ENCODE data around the gene UBR1.
"Not testable (repeated sequence)": the region's sequence is repeated elsewhere in the genome, so short reads cannot be mapped to it uniquely, and the experiment has no call there.

Gene UBR1

GRCh38 chr15:43056696-43057095 lies 49.1 kb downstream of the UBR1 start:
- DNase-seq (ENCODE audit: low read depth) = no peak

- DNase-seq (ENCODE audit: low read depth) = no peak
Observed at GRCh38 chr15:43052860-43053259, 53.0 kb downstream of the UBR1 start.

- DNase-seq (ENCODE audit: low read depth) = no peak
Observed at GRCh38 chr15:43048935-43049334, 56.9 kb downstream of the UBR1 start.

GRCh38 chr15:43046484-43046883 lies 59.4 kb downstream of the UBR1 start:
- no peak for DNase-seq (ENCODE audit: low read depth)

GRCh38 chr15:43042885-43043284 lies 63.0 kb downstream of the UBR1 start:
- DNase-seq (ENCODE audit: low read depth) = no peak

GRCh38 chr15:43041085-43041484 lies 64.8 kb downstream of the UBR1 start:
- not testable (repeated sequence) for DNase-seq (ENCODE audit: low read depth)

GRCh38 chr15:43035240-43035639 lies 70.6 kb downstream of the UBR1 start:
- DNase-seq (ENCODE audit: low read depth) = not testable (repeated sequence)

- no peak for DNase-seq (ENCODE audit: low read depth)
Observed at GRCh38 chr15:43029476-43029875, 76.4 kb downstream of the UBR1 start.

- no peak for DNase-seq (ENCODE audit: low read depth)
Observed at GRCh38 chr15:43025150-43025549, 80.7 kb downstream of the UBR1 start.

GRCh38 chr15:43014671-43015070 lies 91.2 kb downstream of the UBR1 start:
- DNase-seq (ENCODE audit: low read depth) = not testable (repeated sequence)

GRCh38 chr15:43009206-43009605 lies 96.6 kb downstream of the UBR1 start:
- DNase-seq (ENCODE audit: low read depth) = no peak

- no peak for DNase-seq (ENCODE audit: low read depth)
Observed at GRCh38 chr15:43008150-43008549, 97.7 kb downstream of the UBR1 start.

GRCh38 chr15:43007551-43007950 lies 98.3 kb downstream of the UBR1 start:
- DNase-seq (ENCODE audit: low read depth) = no peak

- no peak for DNase-seq (ENCODE audit: low read depth)
Observed at GRCh38 chr15:43006991-43007390, 98.8 kb downstream of the UBR1 start.

- not testable (repeated sequence) for DNase-seq (ENCODE audit: low read depth)
Observed at GRCh38 chr15:43004886-43005595, 100.8 kb downstream of the UBR1 start.

GRCh38 chr15:42999201-42999779 lies 106.5 kb downstream of the UBR1 start:
- no peak for DNase-seq (ENCODE audit: low read depth)

GRCh38 chr15:42996871-42997270 lies 109.0 kb downstream of the UBR1 start:
- no peak for DNase-seq (ENCODE audit: low read depth)

GRCh38 chr15:42994546-42994945 lies 111.3 kb downstream of the UBR1 start:
- DNase-seq (ENCODE audit: low read depth) = no peak

GRCh38 chr15:42992626-42993025 lies 113.2 kb downstream of the UBR1 start:
- no peak for DNase-seq (ENCODE audit: low read depth)

- DNase-seq (ENCODE audit: low read depth) = no peak
Observed at GRCh38 chr15:42986693-42987342, 119.0 kb downstream of the UBR1 start.

GRCh38 chr15:42984493-42985034 lies 121.3 kb downstream of the UBR1 start:
- no peak for DNase-seq (ENCODE audit: low read depth)

GRCh38 chr15:42979113-42979512 lies 126.7 kb downstream of the UBR1 start:
- DNase-seq (ENCODE audit: low read depth) = not testable (repeated sequence)

GRCh38 chr15:42974202-42974862 lies 131.5 kb downstream of the UBR1 start:
- no peak for DNase-seq (ENCODE audit: low read depth)
